ENCODE measurements around the gene ST14.

ST14 gene

GRCh38 chr11:130159657-130160497 lies at the start of gene ST14:
TSS of gene ST14 (plus strand) at chr11:130159782. CDS start at chr11:130159980, 198 bp downstream.
- DNase-seq: no peak

GRCh38 chr11:130110339-130111108 lies 49.1 kb upstream of the ST14 start:
- no peak for DNase-seq

- no peak for DNase-seq
These were observed 47.3 kb upstream of the ST14 start for GRCh38 chr11:130112071-130112830.

- no peak for DNase-seq
These were observed 45.3 kb upstream of the ST14 start for GRCh38 chr11:130114281-130114680.

GRCh38 chr11:130114726-130115125 lies 44.9 kb upstream of the ST14 start:
- DNase-seq: no peak

GRCh38 chr11:130115218-130115617 lies 44.4 kb upstream of the ST14 start:
- DNase-seq: no peak

- DNase-seq: no peak
These were observed 41.4 kb upstream of the ST14 start for GRCh38 chr11:130118165-130118564.

- no peak for DNase-seq
These were observed 40.8 kb upstream of the ST14 start for GRCh38 chr11:130118636-130119387.

GRCh38 chr11:130120045-130120444 lies 39.5 kb upstream of the ST14 start:
- no peak for DNase-seq

GRCh38 chr11:130121445-130121978 lies 38.1 kb upstream of the ST14 start:
- no peak for DNase-seq

GRCh38 chr11:130122141-130122575 lies 37.4 kb upstream of the ST14 start:
- no peak for DNase-seq

GRCh38 chr11:130123414-130124040 lies 36.1 kb upstream of the ST14 start:
- no peak for DNase-seq

- peak; percentile 49 for DNase-seq
These were observed 35.5 kb upstream of the ST14 start for GRCh38 chr11:130124096-130124495.

GRCh38 chr11:130125638-130126037 lies 33.9 kb upstream of the ST14 start:
- no peak for DNase-seq

- no peak for DNase-seq
These were observed 33.1 kb upstream of the ST14 start for GRCh38 chr11:130126516-130126915.

GRCh38 chr11:130127509-130127908 lies 32.1 kb upstream of the ST14 start:
- no peak for DNase-seq

- no peak for DNase-seq
These were observed 31.0 kb upstream of the ST14 start for GRCh38 chr11:130128626-130129025.

- DNase-seq: no peak
These were observed 29.7 kb upstream of the ST14 start for GRCh38 chr11:130129922-130130321.

GRCh38 chr11:130131961-130132850 lies 27.4 kb upstream of the ST14 start:
- DNase-seq: peak; percentile 18

- no peak for DNase-seq
These were observed 25.9 kb upstream of the ST14 start for GRCh38 chr11:130133716-130134115.

GRCh38 chr11:130136107-130136506 lies 23.5 kb upstream of the ST14 start:
- no peak for DNase-seq

Measured in midbrain (tissue), 1 donor.